ENCODE results near the gene PNMT.

Gene PNMT

GRCh38 chr17:39634384-39634871 is 33.8 kb upstream of the PNMT start:
- DNase-seq = peak; percentile 48

- no peak for DNase-seq
Measured at GRCh38 chr17:39635614-39636176, 32.6 kb upstream of the PNMT start.

GRCh38 chr17:39636587-39636926 is 31.7 kb upstream of the PNMT start:
- DNase-seq = no peak

- peak; percentile 92 for DNase-seq
Measured at GRCh38 chr17:39636927-39637736, 31.1 kb upstream of the PNMT start, which contains the start of gene STARD3. Gene STARD3, plus strand, starts transcription at chr17:39637144. Its CDS starts 16,388 bp downstream, at chr17:39653532.

- no peak for DNase-seq
Measured at GRCh38 chr17:39638317-39638716, 29.9 kb upstream of the PNMT start.

- no peak for DNase-seq
Measured at GRCh38 chr17:39639043-39639442, 29.2 kb upstream of the PNMT start.

- DNase-seq = no peak
Measured at GRCh38 chr17:39639566-39640458, 28.4 kb upstream of the PNMT start.

GRCh38 chr17:39640591-39641031 is 27.6 kb upstream of the PNMT start:
- DNase-seq = no peak

- DNase-seq = no peak
Measured at GRCh38 chr17:39641097-39641496, 27.2 kb upstream of the PNMT start.

- DNase-seq = no peak
Measured at GRCh38 chr17:39641883-39642282, 26.4 kb upstream of the PNMT start.

- DNase-seq = no peak
Measured at GRCh38 chr17:39642291-39643074, 25.8 kb upstream of the PNMT start.

GRCh38 chr17:39643271-39643670 is 25.0 kb upstream of the PNMT start:
- no peak for DNase-seq

GRCh38 chr17:39647256-39647655 is 21.0 kb upstream of the PNMT start:
- DNase-seq = no peak

GRCh38 chr17:39648616-39649366 is 19.5 kb upstream of the PNMT start:
- no peak for DNase-seq

- no peak for DNase-seq
Measured at GRCh38 chr17:39650121-39650579, 18.1 kb upstream of the PNMT start.

GRCh38 chr17:39651923-39652586 is 16.2 kb upstream of the PNMT start:
- no peak for DNase-seq

- DNase-seq = no peak
Measured at GRCh38 chr17:39652587-39653315, 15.5 kb upstream of the PNMT start.

GRCh38 chr17:39653316-39653661 is 15.0 kb upstream of the PNMT start:
- no peak for DNase-seq

GRCh38 chr17:39653662-39654331 is 14.5 kb upstream of the PNMT start:
- peak; percentile 76 for DNase-seq

- no peak for DNase-seq
Measured at GRCh38 chr17:39655105-39655504, 13.1 kb upstream of the PNMT start.
